Activated naive CD4-positive, alpha-beta T cell treated with anti-CD3 and anti-CD28 coated beads, Interleukin-2, amount 50 U/mL, for 24 hours (primary cell): Measurements from ENCODE around the gene SMAP2.
"Not testable (repeated sequence)": the region's sequence is repeated elsewhere in the genome, so short reads cannot be mapped to it uniquely, and the experiment has no call there.

Experiments used
- H3K27ac Mint-ChIP-seq: one replicate; pipeline ENCODE4 v1.8.0; 2021; ENCODE audit warnings: mild to moderate bottlenecking, mixed read lengths
- H3K27me3 Mint-ChIP-seq: one replicate; pipeline ENCODE4 v1.8.0; 2021; ENCODE audit warnings: mixed read lengths
- H3K36me3 Mint-ChIP-seq: one replicate; pipeline ENCODE4 v1.8.0; 2021; ENCODE audit warnings: mixed read lengths
- H3K4me1 Mint-ChIP-seq: one replicate; pipeline ENCODE4 v1.8.0; 2021; ENCODE audit warnings: mixed read lengths
- H3K4me3 Mint-ChIP-seq: one replicate; pipeline ENCODE4 v1.8.0; 2021; ENCODE audit warnings: mild to moderate bottlenecking, mixed read lengths
- H3K9me3 Mint-ChIP-seq: one replicate; pipeline ENCODE4 v1.8.0; 2021; ENCODE audit warnings: mixed read lengths

The SMAP2 gene

DNA sequence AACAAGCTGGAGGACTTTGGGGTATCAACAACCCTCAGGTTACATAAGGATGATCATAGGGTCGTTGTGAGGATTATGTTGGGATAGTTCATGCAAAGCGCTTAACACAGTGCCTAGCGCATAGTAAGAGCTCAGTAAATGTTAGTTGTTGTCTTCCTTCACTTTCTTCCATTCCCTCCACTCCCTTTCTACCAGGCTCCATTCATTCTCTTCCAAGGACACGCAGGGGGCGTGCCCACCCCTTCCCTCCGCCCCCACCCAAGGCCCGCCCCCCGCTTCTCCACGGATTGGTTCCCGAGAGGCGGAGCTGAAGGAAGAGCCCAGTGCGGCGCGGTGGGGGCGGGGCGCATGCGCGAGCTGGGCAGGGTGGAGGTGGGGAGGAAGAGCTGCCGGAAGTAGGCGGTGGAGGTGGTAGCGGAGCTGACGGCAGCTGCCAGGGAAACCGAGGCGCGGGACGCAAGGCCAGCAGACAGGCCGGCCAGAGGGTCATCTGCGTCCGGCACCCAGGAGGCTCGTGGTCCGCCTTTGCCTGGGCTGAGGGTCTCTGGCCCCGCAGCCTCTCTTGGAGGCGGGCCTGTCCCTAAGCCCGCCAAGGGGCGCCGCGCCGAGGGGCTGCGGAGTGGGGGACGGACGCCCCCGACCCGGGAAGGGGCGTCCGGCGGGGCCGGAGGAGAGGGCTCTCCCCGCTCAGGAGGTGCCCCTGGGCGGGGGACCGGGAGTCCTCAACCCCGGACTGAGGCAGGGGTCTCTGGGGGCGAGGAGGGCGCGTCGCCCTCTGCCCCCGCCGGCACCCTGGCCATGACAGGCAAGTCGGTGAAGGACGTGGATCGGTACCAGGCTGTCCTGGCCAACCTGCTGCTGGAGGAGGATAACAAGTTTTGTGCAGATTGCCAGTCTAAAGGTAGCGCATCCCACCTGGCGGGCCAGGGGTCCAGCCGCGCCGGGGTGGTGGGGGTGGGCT is at the start of gene SMAP2:
Gene SMAP2 (plus strand): TSS at position 405 of the 961 bp plus-strand sequence. CDS start 394 bp downstream, at position 799.
- no peaks in the 10 kb centered on the region for H3K27me3 Mint-ChIP-seq
- H3K36me3 Mint-ChIP-seq, result peaks cover 13% of the 10 kb centered on the region
- H3K4me1 Mint-ChIP-seq, result peaks cover 51% of the 10 kb centered on the region
- peak within 1 kb of the TSS; percentile 99 for H3K27ac Mint-ChIP-seq
- H3K4me3 Mint-ChIP-seq, result peak within 1 kb of the TSS; percentile 98
- H3K9me3 Mint-ChIP-seq, result no peaks in the 10 kb centered on the region

DNA sequence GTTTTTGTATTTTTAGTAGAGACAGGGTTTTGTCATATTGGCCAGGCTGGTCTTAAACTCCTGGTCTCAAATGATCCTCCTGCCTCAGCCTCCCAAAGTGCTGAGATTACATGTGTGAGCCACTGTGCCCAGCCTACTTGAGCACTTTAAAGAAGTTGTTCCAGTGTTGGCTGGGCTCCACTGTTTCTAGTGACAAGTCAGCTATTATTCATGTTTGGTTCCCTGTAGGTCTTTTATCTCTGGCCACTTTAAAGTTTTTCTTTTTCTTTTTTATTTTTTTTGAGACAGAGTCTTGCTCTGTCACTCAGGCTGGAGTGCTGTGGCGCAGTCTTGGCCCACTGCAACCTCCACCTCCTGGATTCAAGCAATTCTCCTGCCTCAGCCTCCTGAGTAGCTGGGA is 42.1 kb upstream of the SMAP2 start:
- H3K27me3 Mint-ChIP-seq, H3K36me3 Mint-ChIP-seq, H3K4me3 Mint-ChIP-seq, H3K9me3 Mint-ChIP-seq, H3K27ac Mint-ChIP-seq, H3K4me1 Mint-ChIP-seq: not testable (repeated sequence)

DNA sequence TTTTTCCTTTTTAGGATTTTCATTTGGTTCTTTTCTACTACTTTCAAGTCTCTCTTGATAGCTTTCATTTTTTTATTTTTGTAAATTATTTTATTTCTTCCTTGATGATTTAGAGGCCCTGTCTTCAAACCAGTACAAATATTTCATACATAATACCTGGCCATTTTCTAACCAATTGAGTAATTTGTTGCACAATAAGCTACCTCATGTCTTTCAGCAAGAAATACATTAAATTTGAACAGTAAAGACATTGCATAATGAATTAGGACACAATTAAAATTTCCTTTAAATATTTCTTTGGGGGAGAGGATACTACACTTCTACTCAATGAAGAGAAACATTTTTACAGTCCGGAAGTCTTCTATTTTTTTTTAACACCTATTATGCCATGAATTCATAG is 40.8 kb upstream of the SMAP2 start:
- Mint-ChIP-seq H3K27ac (no peak overlapping the region), H3K36me3 (peaks cover 1% of the 10 kb centered on the region), H3K4me1 (no peaks in the 10 kb centered on the region), H3K27me3 (no peaks in the 10 kb centered on the region), H3K4me3 (no peak overlapping the region), H3K9me3 (no peaks in the 10 kb centered on the region)

DNA sequence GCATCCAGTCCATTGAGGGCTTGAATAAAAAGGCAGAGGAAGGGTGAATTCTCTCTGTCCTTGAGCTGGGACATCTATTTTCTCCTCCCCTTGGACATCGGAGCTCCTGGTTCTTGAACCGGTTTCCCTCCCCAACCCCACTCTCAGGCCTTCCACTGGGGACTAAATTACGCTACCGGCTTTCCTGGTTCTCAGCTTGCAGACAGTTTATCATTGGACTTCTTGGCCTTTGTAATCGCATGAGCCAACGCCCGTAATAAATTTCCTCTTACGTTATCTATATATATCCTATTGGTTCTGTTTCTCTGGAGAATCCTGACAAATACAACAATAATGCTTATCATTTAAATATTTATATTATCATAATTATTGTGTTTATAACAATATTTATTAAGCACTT is 36.1 kb upstream of the SMAP2 start:
- Mint-ChIP-seq H3K27ac (no peak overlapping the region), H3K36me3 (peaks cover 3% of the 10 kb centered on the region), H3K9me3 (peaks cover 4% of the 10 kb centered on the region), H3K4me1 (peaks cover 28% of the 10 kb centered on the region), H3K4me3 (no peak overlapping the region), H3K27me3 (no peaks in the 10 kb centered on the region)

DNA sequence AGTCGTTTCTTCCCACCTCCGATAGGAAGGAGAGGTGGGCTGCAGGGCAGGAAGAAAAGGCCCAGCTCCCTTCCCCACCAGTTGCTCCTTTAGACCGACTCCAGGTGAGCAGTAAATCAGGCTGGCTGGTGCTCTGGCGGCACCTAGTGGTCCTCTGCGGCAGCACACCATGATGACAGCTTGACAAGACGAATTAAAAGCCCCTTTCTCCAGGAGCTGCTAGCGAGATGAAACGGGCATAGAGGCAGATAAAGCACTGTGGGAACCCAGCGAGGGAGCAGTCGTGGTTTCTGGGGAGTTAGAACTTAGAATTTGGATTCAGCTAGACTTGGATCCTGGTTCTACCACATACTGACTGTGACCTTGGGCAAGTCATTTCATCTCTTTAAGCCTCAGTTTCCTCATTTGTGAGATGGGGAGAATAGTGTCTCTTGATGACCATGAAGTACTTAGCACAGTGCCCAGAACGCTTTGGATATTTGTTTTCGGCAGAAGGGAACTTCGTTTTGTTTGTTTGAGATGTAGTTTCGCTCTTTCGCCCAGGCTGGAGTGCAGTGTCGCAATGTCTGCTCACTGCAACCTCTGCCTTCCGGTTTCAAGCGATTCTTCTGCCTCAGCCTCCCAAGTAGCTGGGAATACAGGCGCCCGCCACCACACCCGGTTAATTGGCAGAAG is 34.6 kb upstream of the SMAP2 start:
- no peaks in the 10 kb centered on the region for H3K27me3 Mint-ChIP-seq
- H3K36me3 Mint-ChIP-seq, result peaks cover 3% of the 10 kb centered on the region
- H3K27ac Mint-ChIP-seq, result no peak overlapping the region
- peak overlapping the region; percentile 37 for H3K4me3 Mint-ChIP-seq
- H3K9me3 Mint-ChIP-seq, result peaks cover 4% of the 10 kb centered on the region
- H3K4me1 Mint-ChIP-seq, result peaks cover 35% of the 10 kb centered on the region

DNA sequence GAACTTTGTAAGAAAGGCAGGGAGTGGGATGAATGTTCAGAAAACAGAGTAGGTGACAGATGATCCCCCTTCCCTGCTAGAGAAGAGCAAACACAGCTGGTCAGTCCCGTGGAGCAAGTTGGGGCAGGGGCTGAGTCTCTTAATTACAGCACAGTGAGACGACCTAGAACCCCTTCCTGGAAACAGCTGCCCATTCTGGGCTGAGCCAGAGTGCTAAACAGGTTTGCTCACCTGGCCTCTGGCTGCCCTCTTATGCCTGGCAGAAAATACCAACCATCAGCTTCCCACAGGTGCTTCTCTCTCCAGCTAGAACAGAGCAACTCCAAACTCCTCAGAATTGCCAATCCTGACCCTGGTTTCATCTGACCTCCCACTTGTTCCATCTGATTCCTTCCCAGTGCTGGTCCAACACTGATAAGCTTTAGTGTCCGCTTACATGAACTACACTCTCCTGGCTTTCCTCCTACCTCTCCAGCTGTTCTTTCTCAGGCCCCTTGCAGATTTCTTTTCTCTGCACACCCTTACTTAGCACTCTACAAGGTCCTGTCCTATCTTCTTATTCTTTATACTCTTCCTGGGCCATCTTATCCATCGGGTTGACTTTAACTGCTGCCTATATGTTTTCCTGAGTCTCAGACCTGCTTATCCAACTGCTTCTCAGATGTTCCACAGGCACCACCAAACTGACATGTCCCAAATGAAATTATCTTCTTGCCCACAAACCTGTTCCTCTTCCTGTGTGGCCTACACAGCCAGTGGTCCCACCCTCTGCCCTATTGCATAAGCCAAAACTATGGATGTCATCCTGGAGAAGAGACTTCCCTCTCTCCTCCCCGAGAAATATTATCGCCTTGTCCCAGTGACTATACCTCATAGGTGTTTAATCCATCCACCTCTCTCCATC is 33.9 kb upstream of the SMAP2 start:
- Mint-ChIP-seq H3K27ac (no peak overlapping the region), H3K4me3 (no peak overlapping the region), H3K4me1 (peaks cover 43% of the 10 kb centered on the region), H3K36me3 (peaks cover 3% of the 10 kb centered on the region), H3K9me3 (peaks cover 4% of the 10 kb centered on the region), H3K27me3 (no peaks in the 10 kb centered on the region)

DNA sequence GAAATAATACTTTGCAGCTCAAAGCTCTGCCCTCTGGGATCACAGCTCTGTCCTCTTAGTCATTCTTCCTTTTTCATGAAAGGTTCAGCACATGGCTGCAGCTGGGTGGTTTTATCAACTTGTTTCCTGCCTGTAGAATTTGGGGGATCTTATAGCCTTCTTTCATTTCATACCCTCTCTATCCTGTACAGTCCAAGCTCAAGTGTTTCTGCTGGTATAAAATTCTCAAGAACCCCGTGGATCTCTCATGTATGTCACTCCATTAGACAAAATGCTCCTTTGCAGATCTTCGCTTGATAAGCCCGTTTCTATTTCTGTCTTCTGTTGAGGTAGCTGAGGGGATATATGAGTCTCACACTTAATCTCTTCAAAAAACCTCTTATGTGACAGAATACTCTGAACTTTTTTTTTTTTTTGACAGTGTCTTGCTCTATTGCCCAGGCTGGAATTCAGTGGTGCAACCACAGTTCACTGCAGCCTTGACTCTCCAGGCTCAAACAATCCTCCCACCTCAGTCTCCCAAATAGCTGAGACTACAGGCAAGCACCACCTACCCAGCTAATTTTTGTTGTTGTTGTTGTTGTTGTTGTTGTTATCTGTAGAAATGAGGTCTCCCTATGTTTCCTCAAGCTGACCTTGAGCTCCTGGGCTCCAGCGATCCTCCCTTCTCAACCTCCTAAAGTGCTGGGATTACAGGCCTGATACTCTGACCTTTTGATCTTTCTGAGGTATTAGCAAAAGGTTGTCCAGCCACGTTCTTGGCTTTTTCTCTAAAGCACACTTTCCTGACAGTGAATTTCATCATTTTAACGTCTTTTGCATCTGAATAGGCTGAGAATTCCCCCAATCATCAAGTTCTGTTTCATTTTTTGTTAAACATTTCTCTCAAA is 31.8 kb upstream of the SMAP2 start:
- Mint-ChIP-seq H3K27ac (peak overlapping the region; percentile 88), H3K36me3 (peaks cover 1% of the 10 kb centered on the region), H3K4me1 (peaks cover 52% of the 10 kb centered on the region), H3K4me3 (no peak overlapping the region), H3K9me3 (peaks cover 4% of the 10 kb centered on the region), H3K27me3 (no peaks in the 10 kb centered on the region)

DNA sequence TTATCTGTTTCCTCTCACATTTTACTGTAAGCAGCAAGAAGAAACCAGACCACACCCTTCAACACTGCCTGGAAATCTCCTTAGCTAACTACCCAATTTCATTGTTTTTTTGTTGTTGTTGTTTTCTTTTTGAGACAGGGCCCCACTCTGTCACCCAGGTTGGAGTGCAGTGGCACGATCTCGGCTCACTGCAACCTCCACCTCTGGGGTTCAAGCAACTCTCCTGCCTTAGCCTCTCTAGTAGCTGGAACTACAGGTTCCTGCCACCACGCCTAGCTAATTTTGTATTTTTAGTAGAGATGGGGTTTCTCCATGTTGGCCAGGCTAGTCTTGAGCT is 31.2 kb upstream of the SMAP2 start:
- not testable (repeated sequence) for H3K9me3 Mint-ChIP-seq, H3K36me3 Mint-ChIP-seq, H3K4me3 Mint-ChIP-seq, H3K27me3 Mint-ChIP-seq
- Mint-ChIP-seq H3K27ac (peak overlapping the region; percentile 88), H3K4me1 (peaks cover 52% of the 10 kb centered on the region)

DNA sequence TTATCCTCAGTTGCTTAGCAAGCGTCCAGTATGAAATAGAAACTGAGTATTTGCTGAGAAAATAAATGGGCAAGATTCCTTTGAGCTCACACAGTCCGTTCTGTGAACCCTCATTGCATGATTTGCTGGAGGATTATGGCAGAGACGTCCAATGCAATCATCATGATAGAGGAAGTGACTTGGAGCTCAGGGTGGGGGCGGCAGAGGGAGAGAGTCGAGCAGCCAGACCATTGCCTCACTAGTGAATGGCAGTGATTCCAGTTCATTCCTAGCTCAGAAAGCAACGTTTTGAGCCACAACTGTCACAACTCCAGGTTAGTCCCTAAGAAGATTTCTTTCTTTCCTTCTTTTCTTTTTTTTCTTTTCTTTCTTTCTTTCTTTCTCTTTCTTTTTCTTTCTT is 28.9 kb upstream of the SMAP2 start:
- Mint-ChIP-seq H3K36me3 (peaks cover 1% of the 10 kb centered on the region), H3K4me1 (peaks cover 45% of the 10 kb centered on the region), H3K27ac (peak overlapping the region; percentile 38), H3K4me3 (peak overlapping the region; percentile 64), H3K27me3 (no peaks in the 10 kb centered on the region), H3K9me3 (peaks cover 4% of the 10 kb centered on the region)

DNA sequence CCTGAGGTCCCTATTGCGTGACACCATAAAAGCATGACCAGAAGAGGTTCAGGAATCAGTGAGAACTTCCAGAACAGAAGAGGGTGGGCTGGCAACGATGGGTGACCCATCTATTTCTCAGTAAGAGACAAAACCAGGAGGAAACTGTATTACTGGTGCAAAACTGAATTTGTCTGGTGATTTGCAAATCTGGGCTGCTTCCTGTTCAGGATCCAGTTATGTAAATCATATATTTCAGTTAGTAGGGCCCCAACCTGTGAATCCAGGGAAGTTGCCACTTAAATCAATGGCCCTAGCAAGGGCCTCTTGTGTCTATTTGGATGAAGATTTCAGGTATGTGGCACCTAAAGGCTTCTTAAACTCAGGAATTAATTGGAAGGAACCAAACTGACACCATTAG is 23.1 kb upstream of the SMAP2 start:
- H3K36me3 Mint-ChIP-seq, result no peaks in the 10 kb centered on the region
- no peaks in the 10 kb centered on the region for H3K9me3 Mint-ChIP-seq
- H3K27me3 Mint-ChIP-seq, result no peaks in the 10 kb centered on the region
- peaks cover 1% of the 10 kb centered on the region for H3K4me1 Mint-ChIP-seq
- no peak overlapping the region for H3K4me3 Mint-ChIP-seq
- no peak overlapping the region for H3K27ac Mint-ChIP-seq

DNA sequence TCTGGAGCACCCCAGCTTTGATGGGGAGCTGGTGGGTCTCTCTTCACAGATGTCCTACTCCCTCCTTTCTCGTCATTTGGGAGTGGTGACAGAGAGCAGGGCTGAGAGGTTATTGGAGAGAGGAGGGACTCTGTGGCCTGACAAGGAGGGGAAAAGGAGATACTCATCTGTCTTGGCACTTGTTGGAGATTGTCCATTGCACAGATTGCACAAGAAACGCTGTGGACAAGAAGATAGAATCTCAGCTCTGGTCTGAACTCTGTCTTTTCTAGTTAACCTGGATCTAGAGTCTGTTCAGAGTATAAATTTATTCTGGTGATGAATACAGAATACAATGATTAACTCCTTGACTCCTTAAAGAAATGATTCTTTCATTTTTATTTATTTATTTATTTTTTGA is 22.4 kb upstream of the SMAP2 start:
- H3K9me3 Mint-ChIP-seq, result no peaks in the 10 kb centered on the region
- H3K4me3 Mint-ChIP-seq, result no peak overlapping the region
- H3K4me1 Mint-ChIP-seq, result no peaks in the 10 kb centered on the region
- H3K36me3 Mint-ChIP-seq, result no peaks in the 10 kb centered on the region
- H3K27ac Mint-ChIP-seq, result no peak overlapping the region
- no peaks in the 10 kb centered on the region for H3K27me3 Mint-ChIP-seq

DNA sequence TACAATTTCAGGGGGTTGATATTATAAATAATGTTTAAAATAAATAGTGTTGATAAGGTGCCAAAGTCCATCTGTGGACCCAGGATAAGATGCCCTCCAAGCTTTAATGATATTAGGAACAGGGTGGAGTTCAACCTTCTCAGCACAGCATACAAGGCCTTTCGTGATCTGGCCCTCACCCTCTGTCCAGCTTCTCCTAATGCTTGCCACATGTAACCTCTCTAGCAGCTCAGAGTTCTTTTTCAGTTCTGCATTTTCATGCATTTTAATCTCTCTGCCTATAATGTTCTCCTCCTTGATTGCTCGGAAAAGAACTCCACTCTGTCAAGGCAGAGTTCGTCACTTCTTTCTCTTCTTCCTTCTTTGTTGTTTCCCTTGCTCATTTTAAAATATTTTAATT is 21.4 kb upstream of the SMAP2 start:
- Mint-ChIP-seq H3K9me3 (no peaks in the 10 kb centered on the region), H3K4me3 (no peak overlapping the region), H3K4me1 (no peaks in the 10 kb centered on the region), H3K27me3 (no peaks in the 10 kb centered on the region), H3K27ac (no peak overlapping the region), H3K36me3 (no peaks in the 10 kb centered on the region)

DNA sequence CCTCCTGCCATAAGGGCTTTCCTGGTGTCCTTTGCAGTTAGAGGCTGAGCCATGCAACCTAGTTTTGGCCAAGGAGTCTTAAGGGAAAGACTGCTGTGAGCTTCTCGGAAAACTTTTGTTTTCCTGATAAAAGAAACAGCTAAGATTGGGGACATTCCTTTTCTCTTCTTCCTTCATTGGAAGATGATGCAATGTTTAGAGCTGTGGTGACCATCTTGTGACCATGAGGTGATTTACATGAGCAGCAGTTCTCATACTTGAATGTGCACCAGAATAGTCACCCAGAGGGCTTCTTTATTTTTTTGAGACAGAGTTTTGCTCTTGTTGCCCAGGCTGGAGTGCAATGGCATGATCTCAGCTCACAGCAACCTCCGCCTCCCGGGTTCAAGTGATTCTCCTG is 20.4 kb upstream of the SMAP2 start:
- no peak overlapping the region for H3K4me3 Mint-ChIP-seq
- no peaks in the 10 kb centered on the region for H3K9me3 Mint-ChIP-seq
- no peaks in the 10 kb centered on the region for H3K4me1 Mint-ChIP-seq
- H3K27ac Mint-ChIP-seq, result no peak overlapping the region
- H3K36me3 Mint-ChIP-seq, result no peaks in the 10 kb centered on the region
- H3K27me3 Mint-ChIP-seq, result no peaks in the 10 kb centered on the region

DNA sequence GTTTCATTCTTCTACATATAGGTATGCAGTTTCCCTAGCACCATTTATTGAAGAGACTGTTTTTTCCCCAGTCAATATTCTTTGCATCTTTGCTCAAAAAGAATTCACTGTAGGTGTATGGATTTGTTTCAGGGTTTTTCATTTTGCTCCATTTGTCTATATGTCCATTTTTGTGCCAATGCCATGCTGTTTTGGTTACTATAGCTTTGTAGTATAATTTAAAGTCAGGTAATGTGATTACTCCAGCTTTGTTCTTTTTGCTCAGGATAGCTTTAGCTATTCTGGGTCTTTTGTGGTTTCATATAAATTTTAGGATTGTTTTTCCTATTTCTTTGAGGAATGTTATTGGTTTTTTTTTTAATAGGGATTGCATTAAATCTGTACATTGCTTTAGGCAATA is 15.9 kb upstream of the SMAP2 start:
- Mint-ChIP-seq H3K36me3 (peaks cover 4% of the 10 kb centered on the region), H3K27ac (no peak overlapping the region), H3K27me3 (no peaks in the 10 kb centered on the region), H3K4me1 (peaks cover 6% of the 10 kb centered on the region), H3K9me3 (peaks cover 6% of the 10 kb centered on the region), H3K4me3 (no peak overlapping the region)

DNA sequence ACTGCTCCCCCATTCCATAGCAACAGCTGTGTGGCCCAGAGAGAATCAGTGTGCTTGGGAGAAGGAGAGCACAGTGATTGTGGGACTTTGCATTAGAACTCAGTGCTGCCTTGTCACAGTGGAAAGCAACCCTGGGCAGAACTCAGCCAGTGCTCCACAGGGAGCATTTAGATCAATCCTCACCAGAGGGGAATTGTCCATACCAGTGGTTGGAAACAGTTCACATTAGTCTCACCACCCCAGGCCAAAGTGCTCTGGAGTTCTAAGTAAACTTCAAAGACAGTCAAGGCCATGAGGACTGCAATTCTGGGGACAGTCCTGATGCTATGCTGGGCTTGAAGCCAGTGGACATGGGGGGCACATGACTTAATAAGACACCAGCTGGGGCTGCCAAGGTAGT is 12.9 kb upstream of the SMAP2 start:
- Mint-ChIP-seq H3K9me3 (peaks cover 6% of the 10 kb centered on the region), H3K27ac (no peak overlapping the region), H3K27me3 (no peaks in the 10 kb centered on the region), H3K4me3 (no peak overlapping the region), H3K4me1 (peaks cover 14% of the 10 kb centered on the region), H3K36me3 (peaks cover 4% of the 10 kb centered on the region)
